Epithelial cell of esophagus (primary cell): Measurements from ENCODE around the gene CIB4.

Experiments
- DNase-seq: peaks from one replicate; pipeline ENCODE4 v3.0.0; 2010; ENCODE audit warnings: low read depth
- H3K4me3 ChIP-seq: 2 replicates; pipeline ENCODE4 v1.5.1; 2011; ENCODE audit warnings: mild to moderate bottlenecking, low read length, control low read depth
- TF ChIP-seq, protein P1 (sequence below): IDR thresholded peaks from 2 replicates; pipeline ENCODE4 v1.5.1; 2011; ENCODE audit warnings: low read depth, mild to moderate bottlenecking, low read length, control low read depth, inconsistent platforms; ENCODE audit not compliant: insufficient read depth; ENCODE audit errors: missing control alignments

Gene CIB4

DNA sequence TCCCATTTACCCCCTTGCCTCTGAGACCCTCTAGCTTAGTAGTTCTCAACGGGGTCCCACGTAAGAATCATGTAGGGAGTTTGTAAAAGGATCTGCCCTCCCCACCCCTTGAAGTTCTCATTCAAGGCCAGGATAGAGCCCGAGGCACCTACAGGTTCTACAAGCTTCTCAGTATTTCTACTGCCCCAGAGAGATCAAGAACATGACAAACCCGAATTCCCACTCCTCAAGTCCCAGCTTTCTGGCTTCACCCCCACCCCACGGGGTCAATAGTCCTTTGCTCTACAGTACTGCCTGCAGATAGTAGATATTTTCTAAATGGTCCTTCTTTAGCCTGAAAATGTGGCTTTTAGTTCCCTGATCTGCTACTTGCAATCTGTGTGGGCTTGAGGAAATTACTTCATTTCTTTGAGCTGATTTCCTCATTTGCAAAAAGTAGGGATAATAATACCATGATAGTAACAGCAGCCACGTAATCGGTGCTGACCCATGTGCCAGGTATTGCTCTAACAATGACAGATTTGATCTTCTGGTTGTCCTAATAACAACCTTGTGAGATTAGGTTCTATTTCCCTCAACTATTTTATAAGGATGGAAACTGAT is 7.1 kb downstream of the CIB4 start:
- TF ChIP-seq, protein P1, sequence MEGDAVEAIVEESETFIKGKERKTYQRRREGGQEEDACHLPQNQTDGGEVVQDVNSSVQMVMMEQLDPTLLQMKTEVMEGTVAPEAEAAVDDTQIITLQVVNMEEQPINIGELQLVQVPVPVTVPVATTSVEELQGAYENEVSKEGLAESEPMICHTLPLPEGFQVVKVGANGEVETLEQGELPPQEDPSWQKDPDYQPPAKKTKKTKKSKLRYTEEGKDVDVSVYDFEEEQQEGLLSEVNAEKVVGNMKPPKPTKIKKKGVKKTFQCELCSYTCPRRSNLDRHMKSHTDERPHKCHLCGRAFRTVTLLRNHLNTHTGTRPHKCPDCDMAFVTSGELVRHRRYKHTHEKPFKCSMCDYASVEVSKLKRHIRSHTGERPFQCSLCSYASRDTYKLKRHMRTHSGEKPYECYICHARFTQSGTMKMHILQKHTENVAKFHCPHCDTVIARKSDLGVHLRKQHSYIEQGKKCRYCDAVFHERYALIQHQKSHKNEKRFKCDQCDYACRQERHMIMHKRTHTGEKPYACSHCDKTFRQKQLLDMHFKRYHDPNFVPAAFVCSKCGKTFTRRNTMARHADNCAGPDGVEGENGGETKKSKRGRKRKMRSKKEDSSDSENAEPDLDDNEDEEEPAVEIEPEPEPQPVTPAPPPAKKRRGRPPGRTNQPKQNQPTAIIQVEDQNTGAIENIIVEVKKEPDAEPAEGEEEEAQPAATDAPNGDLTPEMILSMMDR, result no peak
- no peak for DNase-seq

GRCh38 chr2:26633351-26633945 is 7.7 kb downstream of the CIB4 start:
- no peak overlapping the region for H3K4me3 ChIP-seq
- TF ChIP-seq, protein P1, result no peak
- DNase-seq, result no peak

More for the DNA sequence above, 7.1 kb downstream of the CIB4 start:
- H3K4me3 ChIP-seq, result no peak overlapping the region

- no peak for DNase-seq
- no peak overlapping the region for H3K4me3 ChIP-seq
- TF ChIP-seq, protein P1, result no peak
Observed at GRCh38 chr2:26632624-26633185, 8.5 kb downstream of the CIB4 start.

GRCh38 chr2:26631401-26632170 is 9.6 kb downstream of the CIB4 start:
- no peak for DNase-seq

GRCh38 chr2:26630669-26631360 is 10.4 kb downstream of the CIB4 start:
- TF ChIP-seq, protein P1, result no peak
- no peak overlapping the region for H3K4me3 ChIP-seq

More at GRCh38 chr2:26631401-26632170, 9.6 kb downstream of the CIB4 start:
- H3K4me3 ChIP-seq, result no peak overlapping the region
- TF ChIP-seq, protein P1, result no peak

DNA sequence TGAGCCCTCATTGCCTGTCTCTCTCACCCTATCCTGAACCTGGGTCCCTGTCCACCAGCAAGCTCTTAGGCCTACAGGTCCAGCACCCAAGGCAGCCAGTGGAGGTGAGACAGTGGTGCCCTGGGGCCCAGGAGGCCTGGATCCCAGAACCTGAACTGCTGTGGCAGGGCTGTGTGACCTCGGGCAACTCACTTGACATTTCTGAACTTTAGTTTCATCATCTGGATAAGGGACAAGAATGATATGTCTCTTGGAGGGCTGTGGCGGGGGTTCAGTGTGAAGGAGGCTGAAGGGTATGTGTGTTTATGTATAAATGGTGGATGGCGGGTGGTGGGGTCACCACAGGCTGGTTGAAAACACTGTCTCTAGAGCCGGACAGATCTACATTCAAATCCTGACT is 10.9 kb downstream of the CIB4 start:
- H3K4me3 ChIP-seq, result no peak overlapping the region
- DNase-seq, result no peak
- TF ChIP-seq, protein P1, result no peak

More at GRCh38 chr2:26630669-26631360, 10.4 kb downstream of the CIB4 start:
- DNase-seq, result peak; percentile 71
